H1 (cell line): ENCODE results near the gene OSBP2.

Experiments
- ATF3 ChIP-seq: IDR thresholded peaks from 2 replicates; pipeline ENCODE4 v1.6.1; 2011; ENCODE audit warnings: low read depth, mild to moderate bottlenecking, low read length; ENCODE audit not compliant: insufficient read depth
- CTCF ChIP-seq, 3 experiments: IDR thresholded peaks; 1 replicate in 2 of 3; 2 replicates in 1 of 3; pipeline versions ENCODE4 v1.5.1 to v1.6.1; 2011; ENCODE audit warnings: low read length in 3 of 3, mild to moderate bottlenecking in 3 of 3, inconsistent platforms in 2 of 3, low read depth in 1 of 3, moderate library complexity in 1 of 3; ENCODE audit not compliant: insufficient read depth in 1 of 3; ENCODE audit errors: control extremely low read depth in 1 of 3
- MAFK ChIP-seq: IDR thresholded peaks from 2 replicates; pipeline ENCODE4 v1.6.1; 2012; ENCODE audit warnings: low read depth, mild to moderate bottlenecking, improper control_type of control experiment, low read length
- POLR2A ChIP-seq, 2 experiments: IDR thresholded peaks; 1 replicate in 1 of 2; 2 replicates in 1 of 2; pipeline ENCODE4 v1.6.1; 2011; ENCODE audit warnings: low read depth in 2 of 2, low read length in 2 of 2, mild to moderate bottlenecking in 2 of 2; ENCODE audit errors: control extremely low read depth in 1 of 2
- POLR2AphosphoS5 ChIP-seq: IDR thresholded peaks from 2 replicates; pipeline ENCODE4 v1.6.1; 2011; ENCODE audit warnings: low read depth, low read length
- RAD21 ChIP-seq, 2 experiments: IDR thresholded peaks in 1 of 2; conservative IDR thresholded peaks in 1 of 2; 2 replicates each; pipeline ENCODE4 v1.6.1; 2011; ENCODE audit warnings: low read depth in 2 of 2, low read length in 2 of 2, improper control_type of control experiment in 1 of 2, inconsistent platforms in 1 of 2, mild to moderate bottlenecking in 1 of 2, moderate library complexity in 1 of 2
- SIRT6 ChIP-seq: IDR thresholded peaks from one replicate; pipeline ENCODE4 v1.7.1; 2012; ENCODE audit warnings: low read length, inconsistent platforms
- SRF ChIP-seq: IDR thresholded peaks from 2 replicates; pipeline ENCODE4 v1.6.1; 2011; ENCODE audit warnings: mild to moderate bottlenecking, low read depth, low read length, moderate library complexity
- TAF1 ChIP-seq: IDR thresholded peaks from 2 replicates; pipeline ENCODE4 v1.6.1; 2011; ENCODE audit warnings: mild to moderate bottlenecking, low read depth, low read length

- TF ChIP-seq CTCF (IDR thresholded peaks at IDR 0.05; ENCODE audit: control extremely low read depth in 1 of 3, insufficient read depth in 1 of 3, low read depth in 1 of 3, low read length in 3 of 3) (no peak), ATF3 (no peak), SIRT6 (no peak), TAF1 (no peak), SRF (no peak), POLR2AphosphoS5 (no peak), POLR2A (IDR thresholded peaks at IDR 0.05; ENCODE audit: control extremely low read depth in 1 of 2, low read depth in 2 of 2, low read length in 2 of 2) (no peak), MAFK (no peak), RAD21 (IDR thresholded peaks at IDR 0.05 in 1 of 2, conservative IDR thresholded peaks at IDR 0.05 in 1 of 2; ENCODE audit: low read depth in 2 of 2, low read length in 2 of 2) (no peak)
Observed at GRCh38 chr22:30720263-30720837, 25.7 kb downstream of the OSBP2 start.
